GM08714 (cell line): ENCODE measurements around the gene MFSD6.
"Not testable (repeated sequence)": the region's sequence is repeated elsewhere in the genome, so short reads cannot be mapped to it uniquely, and the experiment has no call there.

Experiments
- H3K4me3 ChIP-seq: fragments of 200-500 bp; sonication (Bioruptor generic); 2 replicates; pipeline ENCODE4 v1.5.1; 2014; ENCODE audit warnings: mild to moderate bottlenecking, low read length, inconsistent platforms
- ZNF274 ChIP-seq: IDR thresholded peaks from 2 replicates; pipeline ENCODE4 v1.6.1; 2012; ENCODE audit warnings: mild to moderate bottlenecking, low read depth, low read length

Gene MFSD6

GRCh38 chr2:190501702-190502407 is 93.7 kb downstream of the MFSD6 start:
- no peak for TF ChIP-seq ZNF274
- H3K4me3 ChIP-seq, result no peak overlapping the region

- TF ChIP-seq ZNF274, result no peak
These were observed 94.9 kb downstream of the MFSD6 start for GRCh38 chr2:190503088-190503487.

GRCh38 chr2:190504912-190505311 is 96.8 kb downstream of the MFSD6 start:
- no peak for TF ChIP-seq ZNF274
- H3K4me3 ChIP-seq, result no peak overlapping the region

More at GRCh38 chr2:190503088-190503487, 94.9 kb downstream of the MFSD6 start:
- no peak overlapping the region for H3K4me3 ChIP-seq

- no peak for TF ChIP-seq ZNF274
- no peak overlapping the region for H3K4me3 ChIP-seq
These were observed 97.5 kb downstream of the MFSD6 start for GRCh38 chr2:190505696-190506095.

GRCh38 chr2:190506666-190507065 is 98.5 kb downstream of the MFSD6 start:
- no peak for TF ChIP-seq ZNF274
- no peak overlapping the region for H3K4me3 ChIP-seq

- H3K4me3 ChIP-seq, result no peak overlapping the region
- TF ChIP-seq ZNF274, result no peak
These were observed 99.0 kb downstream of the MFSD6 start for GRCh38 chr2:190507135-190507534.

- H3K4me3 ChIP-seq, result not testable (repeated sequence)
These were observed 101.7 kb downstream of the MFSD6 start for GRCh38 chr2:190509895-190510294.

GRCh38 chr2:190511104-190511503 is 102.9 kb downstream of the MFSD6 start:
- no peak for TF ChIP-seq ZNF274
- no peak overlapping the region for H3K4me3 ChIP-seq

GRCh38 chr2:190512539-190513095 is 104.5 kb downstream of the MFSD6 start:
- H3K4me3 ChIP-seq, result no peak overlapping the region
- no peak for TF ChIP-seq ZNF274

GRCh38 chr2:190513877-190514276 is 105.7 kb downstream of the MFSD6 start:
- TF ChIP-seq ZNF274, result no peak

GRCh38 chr2:190514676-190515075 is 106.5 kb downstream of the MFSD6 start:
- no peak overlapping the region for H3K4me3 ChIP-seq

More at GRCh38 chr2:190513877-190514276, 105.7 kb downstream of the MFSD6 start:
- no peak overlapping the region for H3K4me3 ChIP-seq

GRCh38 chr2:190515687-190516086 is 107.5 kb downstream of the MFSD6 start:
- no peak for TF ChIP-seq ZNF274

More at GRCh38 chr2:190514676-190515075, 106.5 kb downstream of the MFSD6 start:
- no peak for TF ChIP-seq ZNF274

GRCh38 chr2:190517468-190517867 is 109.3 kb downstream of the MFSD6 start:
- H3K4me3 ChIP-seq, result no peak overlapping the region
- TF ChIP-seq ZNF274, result no peak

More at GRCh38 chr2:190515687-190516086, 107.5 kb downstream of the MFSD6 start:
- H3K4me3 ChIP-seq, result no peak overlapping the region

- no peak overlapping the region for H3K4me3 ChIP-seq
- no peak for TF ChIP-seq ZNF274
These were observed 112.0 kb downstream of the MFSD6 start for GRCh38 chr2:190519975-190520767.

GRCh38 chr2:190524928-190525327 is 116.8 kb downstream of the MFSD6 start:
- no peak for TF ChIP-seq ZNF274
- H3K4me3 ChIP-seq, result no peak overlapping the region
